HepG2 (cell line): ENCODE results near the gene SIK3. TPM values are rescaled to one million over a fixed set of nuclear protein-coding genes. Genes with fewer than 3 reads are reported as not detected.

Source experiments
- CTCF ChIP-seq: sonication (generic); formaldehyde crosslinking; IDR thresholded peaks from 2 replicates; pipeline ENCODE4 v1.5.0; 2020; ENCODE audit warnings: mild to moderate bottlenecking, missing genetic modification reagents, moderate library complexity
- DMAP1 ChIP-seq: IDR thresholded peaks from 2 replicates; pipeline ENCODE4 v1.6.1; 2016
- FOSL2 ChIP-seq: sonication (generic); formaldehyde crosslinking; IDR thresholded peaks from 2 replicates; pipeline ENCODE4 v1.4.0; 2020; ENCODE audit warnings: missing genetic modification reagents
- GATA4 ChIP-seq: sonication (generic); IDR thresholded peaks from 2 replicates; pipeline ENCODE4 v1.6.1; 2016; ENCODE audit warnings: antibody characterized with exemption, low read depth, borderline replicate concordance
- LRRFIP1 ChIP-seq: sonication (generic); formaldehyde crosslinking; conservative IDR thresholded peaks from 2 replicates; pipeline ENCODE4 v1.4.0; 2020; ENCODE audit warnings: missing genetic modification reagents
- NFATC3 ChIP-seq: sonication (generic); formaldehyde crosslinking; IDR thresholded peaks from 2 replicates; pipeline ENCODE4 v1.5.1; 2020; ENCODE audit warnings: mild to moderate bottlenecking, missing genetic modification reagents
- SOX5 ChIP-seq: IDR thresholded peaks from 2 replicates; pipeline ENCODE4 v1.6.1; 2016; ENCODE audit warnings: borderline replicate concordance
- ZBTB2 ChIP-seq: sonication (generic); formaldehyde crosslinking; IDR thresholded peaks from 2 replicates; pipeline ENCODE4 v1.8.0; 2022; ENCODE audit warnings: low read depth, missing genetic modification reagents
- ZNF546 ChIP-seq: sonication (generic); formaldehyde crosslinking; conservative IDR thresholded peaks from 2 replicates; pipeline ENCODE4 v1.8.1; 2023; ENCODE audit warnings: mild to moderate bottlenecking, missing genetic modification reagents
- ZNF788 ChIP-seq: sonication (generic); formaldehyde crosslinking; IDR thresholded peaks from 2 replicates; pipeline ENCODE4 v1.5.0; 2020; ENCODE audit warnings: mild to moderate bottlenecking, missing genetic modification reagents, borderline replicate concordance
- polyA plus RNA-seq, 8 experiments: library from polyadenylated mRNA; depleted of rRNA in 3 of 8; stranded (reverse) in 7 of 8; unstranded in 1 of 8; fragments of >200 nt; fragmentation: Illumina TruSeq in 4 of 8; extraction: Trizol in 4 of 8; gene quantifications; 2 replicates each; pipeline versions ENCODE4 v1.2.1 to v1.2.3, GENCODE V29; 2011 to 2016; ENCODE audit warnings: low read depth in 4 of 8, missing spikeins in 1 of 8, mixed read lengths in 1 of 8; ENCODE audit not compliant: insufficient read depth in 1 of 8
- total RNA-seq, 5 experiments: library from RNA; depleted of rRNA; stranded (reverse); fragments of >200 nt; fragmentation: Illumina TruSeq; extraction: Trizol; gene quantifications; 2 replicates each; pipeline ENCODE4 v1.2.3, GENCODE V29; 2016; ENCODE audit warnings: low read depth in 1 of 5
- TF ChIP-seq, protein P1 (sequence below): sonication (generic); IDR thresholded peaks from 2 replicates; pipeline ENCODE4 v1.6.1; 2016; ENCODE audit warnings: low read depth, borderline replicate concordance
- TF ChIP-seq, protein P2 (sequence below): IDR thresholded peaks from 2 replicates; pipeline ENCODE4 v1.6.1; 2016; ENCODE audit warnings: low read depth, missing genetic modification reagents, missing compliant biosample characterization
- TF ChIP-seq, protein P3 (sequence below): sonication (generic); formaldehyde crosslinking; IDR thresholded peaks from 2 replicates; pipeline ENCODE4 v1.4.0; 2020; ENCODE audit warnings: missing genetic modification reagents

Gene SIK3
- total and polyA plus RNA-seq, 2 of the 13 experiments (the other 11 are each of a cell fraction or from before 2014, with no cell fraction given): 5.7 to 9.8 TPM

- TF ChIP-seq, protein P1, sequence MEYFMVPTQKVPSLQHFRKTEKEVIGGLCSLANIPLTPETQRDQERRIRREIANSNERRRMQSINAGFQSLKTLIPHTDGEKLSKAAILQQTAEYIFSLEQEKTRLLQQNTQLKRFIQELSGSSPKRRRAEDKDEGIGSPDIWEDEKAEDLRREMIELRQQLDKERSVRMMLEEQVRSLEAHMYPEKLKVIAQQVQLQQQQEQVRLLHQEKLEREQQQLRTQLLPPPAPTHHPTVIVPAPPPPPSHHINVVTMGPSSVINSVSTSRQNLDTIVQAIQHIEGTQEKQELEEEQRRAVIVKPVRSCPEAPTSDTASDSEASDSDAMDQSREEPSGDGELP: no peak
- TF ChIP-seq ZNF546 (0 out of 2 replicates have a peak, but pooled peaks have one; percentile 70), LRRFIP1 (no peak), CTCF (CRISPR knock-in tag) (0 out of 2 replicates have a peak, but pooled peaks have one; percentile 3), ZBTB2 (CRISPR knock-in tag) (no peak), ZNF788 (no peak), NFATC3 (CRISPR knock-in tag) (no peak), SOX5 (no peak), FOSL2 (no peak), DMAP1 (CRISPR knock-in tag) (no peak), GATA4 (no peak)
- TF ChIP-seq, protein P2, sequence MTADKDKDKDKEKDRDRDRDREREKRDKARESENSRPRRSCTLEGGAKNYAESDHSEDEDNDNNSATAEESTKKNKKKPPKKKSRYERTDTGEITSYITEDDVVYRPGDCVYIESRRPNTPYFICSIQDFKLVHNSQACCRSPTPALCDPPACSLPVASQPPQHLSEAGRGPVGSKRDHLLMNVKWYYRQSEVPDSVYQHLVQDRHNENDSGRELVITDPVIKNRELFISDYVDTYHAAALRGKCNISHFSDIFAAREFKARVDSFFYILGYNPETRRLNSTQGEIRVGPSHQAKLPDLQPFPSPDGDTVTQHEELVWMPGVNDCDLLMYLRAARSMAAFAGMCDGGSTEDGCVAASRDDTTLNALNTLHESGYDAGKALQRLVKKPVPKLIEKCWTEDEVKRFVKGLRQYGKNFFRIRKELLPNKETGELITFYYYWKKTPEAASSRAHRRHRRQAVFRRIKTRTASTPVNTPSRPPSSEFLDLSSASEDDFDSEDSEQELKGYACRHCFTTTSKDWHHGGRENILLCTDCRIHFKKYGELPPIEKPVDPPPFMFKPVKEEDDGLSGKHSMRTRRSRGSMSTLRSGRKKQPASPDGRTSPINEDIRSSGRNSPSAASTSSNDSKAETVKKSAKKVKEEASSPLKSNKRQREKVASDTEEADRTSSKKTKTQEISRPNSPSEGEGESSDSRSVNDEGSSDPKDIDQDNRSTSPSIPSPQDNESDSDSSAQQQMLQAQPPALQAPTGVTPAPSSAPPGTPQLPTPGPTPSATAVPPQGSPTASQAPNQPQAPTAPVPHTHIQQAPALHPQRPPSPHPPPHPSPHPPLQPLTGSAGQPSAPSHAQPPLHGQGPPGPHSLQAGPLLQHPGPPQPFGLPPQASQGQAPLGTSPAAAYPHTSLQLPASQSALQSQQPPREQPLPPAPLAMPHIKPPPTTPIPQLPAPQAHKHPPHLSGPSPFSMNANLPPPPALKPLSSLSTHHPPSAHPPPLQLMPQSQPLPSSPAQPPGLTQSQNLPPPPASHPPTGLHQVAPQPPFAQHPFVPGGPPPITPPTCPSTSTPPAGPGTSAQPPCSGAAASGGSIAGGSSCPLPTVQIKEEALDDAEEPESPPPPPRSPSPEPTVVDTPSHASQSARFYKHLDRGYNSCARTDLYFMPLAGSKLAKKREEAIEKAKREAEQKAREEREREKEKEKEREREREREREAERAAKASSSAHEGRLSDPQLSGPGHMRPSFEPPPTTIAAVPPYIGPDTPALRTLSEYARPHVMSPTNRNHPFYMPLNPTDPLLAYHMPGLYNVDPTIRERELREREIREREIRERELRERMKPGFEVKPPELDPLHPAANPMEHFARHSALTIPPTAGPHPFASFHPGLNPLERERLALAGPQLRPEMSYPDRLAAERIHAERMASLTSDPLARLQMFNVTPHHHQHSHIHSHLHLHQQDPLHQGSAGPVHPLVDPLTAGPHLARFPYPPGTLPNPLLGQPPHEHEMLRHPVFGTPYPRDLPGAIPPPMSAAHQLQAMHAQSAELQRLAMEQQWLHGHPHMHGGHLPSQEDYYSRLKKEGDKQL (CRISPR knock-in tag): no peak
- TF ChIP-seq, protein P3, sequence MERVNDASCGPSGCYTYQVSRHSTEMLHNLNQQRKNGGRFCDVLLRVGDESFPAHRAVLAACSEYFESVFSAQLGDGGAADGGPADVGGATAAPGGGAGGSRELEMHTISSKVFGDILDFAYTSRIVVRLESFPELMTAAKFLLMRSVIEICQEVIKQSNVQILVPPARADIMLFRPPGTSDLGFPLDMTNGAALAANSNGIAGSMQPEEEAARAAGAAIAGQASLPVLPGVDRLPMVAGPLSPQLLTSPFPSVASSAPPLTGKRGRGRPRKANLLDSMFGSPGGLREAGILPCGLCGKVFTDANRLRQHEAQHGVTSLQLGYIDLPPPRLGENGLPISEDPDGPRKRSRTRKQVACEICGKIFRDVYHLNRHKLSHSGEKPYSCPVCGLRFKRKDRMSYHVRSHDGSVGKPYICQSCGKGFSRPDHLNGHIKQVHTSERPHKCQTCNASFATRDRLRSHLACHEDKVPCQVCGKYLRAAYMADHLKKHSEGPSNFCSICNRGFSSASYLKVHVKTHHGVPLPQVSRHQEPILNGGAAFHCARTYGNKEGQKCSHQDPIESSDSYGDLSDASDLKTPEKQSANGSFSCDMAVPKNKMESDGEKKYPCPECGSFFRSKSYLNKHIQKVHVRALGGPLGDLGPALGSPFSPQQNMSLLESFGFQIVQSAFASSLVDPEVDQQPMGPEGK (CRISPR knock-in tag): 0 out of 2 replicates have a peak, but pooled peaks have one; percentile 1
These were observed 599 bp downstream of the SIK3 start (continued) for GRCh38 chr11:117097389-117098268.
